Tibial nerve (tissue), 4 donors: ENCODE measurements around the gene KIF6. TPM values are rescaled to one million over a fixed set of nuclear protein-coding genes. Genes with fewer than 3 reads are reported as not detected.

Experiments
- DNase-seq, 2 donors: peaks; one replicate each; pipeline ENCODE4 v3.0.0-alpha.2; 2019; ENCODE audit warnings: low spot score in 2 of 2
- H3K27ac ChIP-seq, 4 donors: fragments of 200-600 bp; sonication (generic) in 3 of 4; one replicate each; pipeline ENCODE4 v1.5.1; 2017 to 2019; ENCODE audit warnings: mild to moderate bottlenecking in 1 of 4
- H3K27me3 ChIP-seq, 2 donors: fragments of 200-600 bp; sonication (generic) in 1 of 2; one replicate each; pipeline versions ENCODE4 v1.5.1 to v1.6.0; 2017 to 2019
- H3K36me3 ChIP-seq, 3 donors: fragments of 200-600 bp; sonication (generic); one replicate each; pipeline ENCODE4 v1.5.1; 2018 to 2019
- H3K4me1 ChIP-seq, 4 donors: fragments of 200-600 bp; sonication (generic) in 3 of 4; one replicate each; pipeline ENCODE4 v1.5.1; 2017 to 2019
- H3K4me3 ChIP-seq, 4 donors: fragments of 200-600 bp; sonication (generic) in 3 of 4; one replicate each; pipeline ENCODE4 v1.5.1; 2017 to 2019; ENCODE audit warnings: mild to moderate bottlenecking in 1 of 4, moderate library complexity in 1 of 4
- H3K9me3 ChIP-seq, 4 donors: fragments of 200-600 bp; sonication (generic) in 3 of 4; one replicate each; pipeline ENCODE4 v1.5.1; 2017 to 2019
- CTCF ChIP-seq, 5 experiments: fragments of 200-600 bp in 3 of 5; fragments of 450-650 bp in 2 of 5; sonication (generic) in 3 of 5; IDR thresholded peaks; one replicate each; pipeline ENCODE4 v1.5.1; 2016 to 2019; ENCODE audit warnings: antibody characterized with exemption in 5 of 5, mild to moderate bottlenecking in 3 of 5, moderate library complexity in 2 of 5
- EP300 ChIP-seq, 2 donors: sonication (generic); formaldehyde crosslinking; IDR thresholded peaks; one replicate each; pipeline ENCODE4 v1.6.1; 2017; ENCODE audit warnings: antibody characterized with exemption in 2 of 2, mild to moderate bottlenecking in 1 of 2
- POLR2A ChIP-seq, 2 donors: fragments of 450-650 bp; IDR thresholded peaks; one replicate each; pipeline ENCODE4 v1.6.1; 2017; ENCODE audit warnings: antibody characterized with exemption in 2 of 2, mild to moderate bottlenecking in 2 of 2, moderate library complexity in 2 of 2
- WGBS, 2 donors: methylation state at CpG; one replicate each; pipeline ENCODE4 v1.1.5; 2018; 5-methylcytosine and 5-hydroxymethylcytosine counted together
- total RNA-seq, 4 donors: library from RNA; depleted of rRNA; stranded (reverse); fragments of >200 nt; gene quantifications; one replicate each; pipeline ENCODE4 v1.1.0, GENCODE V29; 2016

Gene KIF6
- total RNA-seq, 4 donors from 2014 or later: 0.22 to 0.59 TPM; not detected in 2

GRCh38 chr6:39344821-39345280 lies 380.4 kb downstream of the KIF6 start:
- 69 to 73% methylated on average over 5 to 7 of the region's 7 CpGs for WGBS, 2 donors
- TF ChIP-seq EP300 (IDR thresholded peaks at IDR 0.05) (no peak), CTCF (IDR thresholded peaks at IDR 0.05) (no peak), POLR2A (IDR thresholded peaks at IDR 0.05) (no peak)
- Histone ChIP-seq H3K4me3 (no peak overlapping the region), H3K36me3 (no peaks in the 10 kb centered on the region), H3K27ac (no peak overlapping the region), H3K9me3 (no peaks in the 10 kb centered on the region), H3K27me3 (no peaks in the 10 kb centered on the region), H3K4me1 (peaks cover 0 to 19% (median 0%) of the 10 kb centered on the region in 4 donors)
- DNase-seq: no peak

DNA sequence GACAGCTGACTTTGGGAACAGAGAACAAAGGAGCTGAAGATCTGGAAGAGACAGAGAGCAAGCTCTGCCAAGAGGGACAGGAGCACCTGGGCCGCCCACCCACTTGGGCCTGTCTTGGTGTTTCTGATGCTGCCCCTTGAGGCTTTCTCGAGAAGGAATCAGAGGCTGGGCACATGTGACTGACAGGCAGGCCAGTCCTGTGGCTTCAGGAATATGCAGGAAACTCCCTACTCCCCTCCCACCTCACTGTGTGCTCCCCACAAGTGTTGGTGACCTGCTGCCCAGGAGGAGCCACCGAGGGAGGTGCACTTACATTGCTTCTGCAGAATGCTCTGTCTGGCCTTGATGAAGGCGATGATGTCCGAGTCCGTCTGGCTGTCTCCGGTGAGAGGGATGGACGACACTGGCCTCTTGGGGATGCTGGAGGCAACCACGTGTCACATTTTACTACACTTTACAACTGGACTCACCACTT lies 381.8 kb downstream of the KIF6 start:
- Histone ChIP-seq H3K4me1 (peaks cover 0 to 23% (median 0%) of the 10 kb centered on the region in 4 donors), H3K4me3 (no peak overlapping the region), H3K9me3 (no peaks in the 10 kb centered on the region), H3K27ac (no peak overlapping the region), H3K36me3 (no peaks in the 10 kb centered on the region), H3K27me3 (no peaks in the 10 kb centered on the region)
- 75 to 81% methylated on average over 9 of the region's 9 CpGs for WGBS, 2 donors
- TF ChIP-seq POLR2A (IDR thresholded peaks at IDR 0.05) (no peak), EP300 (IDR thresholded peaks at IDR 0.05) (no peak), CTCF (IDR thresholded peaks at IDR 0.05) (no peak)
- no peak for DNase-seq

DNA sequence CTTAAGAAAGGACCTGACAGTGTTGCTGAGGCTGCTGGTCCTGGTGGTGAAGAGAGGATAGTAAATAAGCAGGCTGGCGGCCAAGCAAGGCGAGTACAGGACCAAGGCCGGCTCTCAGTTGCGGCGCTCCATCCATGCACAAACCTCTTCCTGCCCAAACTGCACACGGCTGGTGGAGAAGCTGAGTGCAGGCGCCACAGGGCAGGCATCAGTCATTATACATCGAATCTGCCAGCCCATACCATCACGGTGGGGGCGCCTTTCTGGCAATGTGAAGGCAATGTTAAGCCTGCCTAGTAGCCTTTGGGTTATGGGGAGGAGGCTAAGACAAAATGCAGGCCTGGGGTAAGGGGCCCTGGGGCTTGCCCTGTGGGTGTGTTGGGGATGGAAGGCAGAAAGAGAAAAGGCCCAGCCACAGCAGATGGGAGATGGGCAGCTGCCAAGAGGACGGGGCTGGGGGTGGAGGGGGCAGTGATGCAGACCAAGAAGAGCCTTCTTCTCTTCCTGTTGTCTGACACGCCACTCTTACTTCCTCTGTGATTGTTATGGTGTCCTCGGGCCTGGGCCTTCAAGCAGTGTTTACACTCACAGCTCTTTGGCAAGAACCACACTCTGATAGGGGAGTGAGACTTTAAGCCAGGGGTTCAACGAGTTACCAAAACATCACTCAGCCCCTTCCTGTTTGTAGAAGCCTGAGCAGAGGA lies 382.4 kb downstream of the KIF6 start:
- Histone ChIP-seq H3K36me3 (no peaks in the 10 kb centered on the region), H3K4me1 (peaks cover 0 to 23% (median 0%) of the 10 kb centered on the region in 4 donors), H3K27ac (no peak overlapping the region), H3K4me3 (no peak overlapping the region), H3K9me3 (no peaks in the 10 kb centered on the region), H3K27me3 (no peaks in the 10 kb centered on the region)
- no peak for DNase-seq
- WGBS, 2 donors: 58 to 66% methylated on average over 14 of the region's 14 CpGs
- TF ChIP-seq EP300 (IDR thresholded peaks at IDR 0.05): no peak
- TF ChIP-seq CTCF (IDR thresholded peaks at IDR 0.05): no peak
- no peak for TF ChIP-seq POLR2A (IDR thresholded peaks at IDR 0.05)

DNA sequence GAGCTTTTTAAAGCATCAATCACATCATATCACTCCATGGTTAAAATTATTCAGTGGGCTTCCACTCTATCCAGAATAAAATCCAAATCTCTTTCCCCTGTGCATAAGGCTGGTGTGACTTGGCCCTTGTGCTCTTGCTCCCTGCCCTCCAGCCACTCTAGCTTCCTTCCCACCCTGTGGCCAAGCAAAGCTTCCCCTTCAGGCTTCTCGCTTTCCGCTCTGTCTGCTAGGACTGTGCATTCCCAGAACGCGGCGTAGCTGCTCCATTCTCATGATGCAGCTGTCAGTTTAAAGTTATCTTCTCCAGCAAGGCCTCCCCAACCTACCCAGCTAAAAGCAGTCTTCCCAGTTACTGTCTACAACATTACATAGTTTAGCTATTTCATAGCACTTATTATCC lies 383.3 kb downstream of the KIF6 start:
- whole genome bisulfite sequencing, 2 donors: 88 to 90% methylated on average over 5 of the region's 5 CpGs
- H3K4me1 ChIP-seq: peaks cover 0 to 23% (median 0%) of the 10 kb centered on the region in 4 donors
- DNase-seq: no peak

More for the DNA sequence above, 383.3 kb downstream of the KIF6 start:
- TF ChIP-seq POLR2A (IDR thresholded peaks at IDR 0.05) (no peak), EP300 (IDR thresholded peaks at IDR 0.05) (no peak), CTCF (IDR thresholded peaks at IDR 0.05) (no peak)
- no peaks in the 10 kb centered on the region for H3K27me3 ChIP-seq
- H3K4me3 ChIP-seq: no peak overlapping the region
- H3K9me3 ChIP-seq: no peaks in the 10 kb centered on the region
- H3K27ac ChIP-seq: no peak overlapping the region
- H3K36me3 ChIP-seq: no peaks in the 10 kb centered on the region
